Measurements from ENCODE around the gene COL5A1.
"Not testable (repeated sequence)": the region's sequence is repeated elsewhere in the genome, so short reads cannot be mapped to it uniquely, and the experiment has no call there.

Gene COL5A1

DNA sequence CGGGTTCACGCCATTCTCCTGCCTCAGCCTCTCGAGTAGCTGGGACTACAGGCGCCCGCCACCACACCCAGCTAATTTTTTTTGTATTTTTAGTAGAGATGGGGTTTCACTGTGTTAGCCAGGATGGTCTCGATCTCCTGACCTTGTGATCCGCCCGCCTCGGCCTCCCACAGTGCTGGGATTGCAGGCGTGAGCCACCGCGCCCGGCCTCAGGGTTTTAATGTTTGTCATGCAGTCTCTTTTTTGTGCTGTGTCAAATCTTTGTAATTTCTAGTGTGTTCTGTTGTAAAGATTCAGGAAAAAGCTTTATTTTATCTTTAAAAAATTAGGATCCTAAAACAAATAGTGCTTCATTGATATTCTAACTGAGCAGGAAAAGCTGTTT is 62.1 kb downstream of the COL5A1 start:
- H2BK12ac ChIP-seq (ENCODE audit: low read length in 2 of 2); H3K9me3 ChIP-seq (ENCODE audit: control insufficient read depth, low read length); H3K27ac ChIP-seq (ENCODE audit: low read length, poor library complexity, severe bottlenecking); H3K4ac ChIP-seq (ENCODE audit: low read depth in 1 of 2, low read length in 2 of 2); H3K4me2 ChIP-seq (ENCODE audit: low read length, poor library complexity, severe bottlenecking); H3K27me3 ChIP-seq (ENCODE audit: control insufficient read depth in 1 of 2, insufficient read depth in 1 of 2, low read length in 2 of 2); H4K91ac ChIP-seq (ENCODE audit: low read length); DNase-seq; H3K9ac ChIP-seq (ENCODE audit: low read length); H3K23ac ChIP-seq (ENCODE audit: low read length in 2 of 2); H2AK5ac ChIP-seq (ENCODE audit: low read length, severe bottlenecking); H4K8ac ChIP-seq (ENCODE audit: low read length); H2BK5ac ChIP-seq (ENCODE audit: low read depth, low read length, poor library complexity, severe bottlenecking); H3K18ac ChIP-seq (ENCODE audit: low read depth in 1 of 2, low read length in 2 of 2); H2BK120ac ChIP-seq (ENCODE audit: low read depth, low read length); H2AFZ ChIP-seq (ENCODE audit: low read depth, low read length); H3K4me3 ChIP-seq (ENCODE audit: insufficient read depth in 1 of 2, low read depth in 1 of 2, low read length in 2 of 2); H3K14ac ChIP-seq (ENCODE audit: low read length in 2 of 2); H2BK15ac ChIP-seq (ENCODE audit: low read depth, poor library complexity, severe bottlenecking): not testable (repeated sequence)
- Histone ChIP-seq H3K36me3 (ENCODE audit: control insufficient read depth in 1 of 2, insufficient read depth in 2 of 2, low read depth in 1 of 2, low read length in 2 of 2) (peaks cover 59 to 75% of the 10 kb centered on the region in 2 experiments), H3K4me1 (ENCODE audit: control insufficient read depth, insufficient read depth, low read depth, low read length) (peaks cover 37% of the 10 kb centered on the region), H3K79me1 (replicated peaks; ENCODE audit: low read length, poor library complexity, severe bottlenecking) (peaks cover 40% of the 10 kb centered on the region)
- 100% methylated on average over 8 of the region's 13 CpGs for WGBS

GRCh38 chr9:134704498-134704897 is 62.9 kb downstream of the COL5A1 start:
- Histone ChIP-seq H3K18ac (ENCODE audit: low read depth in 1 of 2, low read length in 2 of 2) (peak overlapping the region in 1 of 2 experiments; percentile 40), H3K27ac (ENCODE audit: low read length, poor library complexity, severe bottlenecking) (no peak overlapping the region), H3K4me2 (ENCODE audit: low read length, poor library complexity, severe bottlenecking) (no peak overlapping the region), H2BK5ac (ENCODE audit: low read depth, low read length, poor library complexity, severe bottlenecking) (no peak overlapping the region), H2AFZ (ENCODE audit: low read depth, low read length) (no peak overlapping the region), H4K8ac (ENCODE audit: low read length) (no peak overlapping the region), H4K91ac (ENCODE audit: low read length) (no peak overlapping the region), H3K4ac (ENCODE audit: low read depth in 1 of 2, low read length in 2 of 2) (no peak overlapping the region), H2BK15ac (ENCODE audit: low read depth, poor library complexity, severe bottlenecking) (no peak overlapping the region), H3K9me3 (ENCODE audit: control insufficient read depth, low read length) (no peaks in the 10 kb centered on the region), H2BK12ac (ENCODE audit: low read length in 2 of 2) (no peak overlapping the region), H3K4me3 (ENCODE audit: insufficient read depth in 1 of 2, low read depth in 1 of 2, low read length in 2 of 2) (no peak overlapping the region), H3K27me3 (ENCODE audit: control insufficient read depth in 1 of 2, insufficient read depth in 1 of 2, low read length in 2 of 2) (no peaks in the 10 kb centered on the region), H3K36me3 (ENCODE audit: control insufficient read depth in 1 of 2, insufficient read depth in 2 of 2, low read depth in 1 of 2, low read length in 2 of 2) (peaks cover 62 to 78% of the 10 kb centered on the region in 2 experiments), H3K14ac (ENCODE audit: low read length in 2 of 2) (no peak overlapping the region), H3K9ac (ENCODE audit: low read length) (no peak overlapping the region), H3K79me1 (replicated peaks; ENCODE audit: low read length, poor library complexity, severe bottlenecking) (peaks cover 44% of the 10 kb centered on the region), H2AK5ac (ENCODE audit: low read length, severe bottlenecking) (no peak overlapping the region), H2BK120ac (ENCODE audit: low read depth, low read length) (no peak overlapping the region), H3K4me1 (ENCODE audit: control insufficient read depth, insufficient read depth, low read depth, low read length) (peaks cover 36% of the 10 kb centered on the region), H3K23ac (ENCODE audit: low read length in 2 of 2) (no peak overlapping the region)
- no peak for DNase-seq
- whole genome bisulfite sequencing = 70% methylated on average over 10 of the region's 10 CpGs

- 98% methylated on average over 9 of the region's 9 CpGs for WGBS
- Histone ChIP-seq H4K8ac (ENCODE audit: low read length) (peak overlapping the region; percentile 9), H2AK5ac (ENCODE audit: low read length, severe bottlenecking) (no peak overlapping the region), H2BK5ac (ENCODE audit: low read depth, low read length, poor library complexity, severe bottlenecking) (no peak overlapping the region), H3K36me3 (ENCODE audit: control insufficient read depth in 1 of 2, insufficient read depth in 2 of 2, low read depth in 1 of 2, low read length in 2 of 2) (peaks cover 53 to 74% of the 10 kb centered on the region in 2 experiments), H3K9ac (ENCODE audit: low read length) (no peak overlapping the region), H3K27ac (ENCODE audit: low read length, poor library complexity, severe bottlenecking) (no peak overlapping the region), H3K27me3 (ENCODE audit: control insufficient read depth in 1 of 2, insufficient read depth in 1 of 2, low read length in 2 of 2) (no peaks in the 10 kb centered on the region), H4K91ac (ENCODE audit: low read length) (no peak overlapping the region), H2BK120ac (ENCODE audit: low read depth, low read length) (no peak overlapping the region), H3K14ac (ENCODE audit: low read length in 2 of 2) (no peak overlapping the region), H3K4me1 (ENCODE audit: control insufficient read depth, insufficient read depth, low read depth, low read length) (peaks cover 40% of the 10 kb centered on the region), H3K4me2 (ENCODE audit: low read length, poor library complexity, severe bottlenecking) (no peak overlapping the region), H2BK12ac (ENCODE audit: low read length in 2 of 2) (no peak overlapping the region), H3K9me3 (ENCODE audit: control insufficient read depth, low read length) (no peaks in the 10 kb centered on the region), H3K4ac (ENCODE audit: low read depth in 1 of 2, low read length in 2 of 2) (no peak overlapping the region), H3K18ac (ENCODE audit: low read depth in 1 of 2, low read length in 2 of 2) (peak overlapping the region in 1 of 2 experiments; percentile 2), H2BK15ac (ENCODE audit: low read depth, poor library complexity, severe bottlenecking) (no peak overlapping the region), H2AFZ (ENCODE audit: low read depth, low read length) (no peak overlapping the region), H3K79me1 (replicated peaks; ENCODE audit: low read length, poor library complexity, severe bottlenecking) (peaks cover 40% of the 10 kb centered on the region), H3K23ac (ENCODE audit: low read length in 2 of 2) (no peak overlapping the region), H3K4me3 (ENCODE audit: insufficient read depth in 1 of 2, low read depth in 1 of 2, low read length in 2 of 2) (no peak overlapping the region)
- DNase-seq = no peak
Measured at GRCh38 chr9:134705786-134706185, 64.2 kb downstream of the COL5A1 start.

DNA sequence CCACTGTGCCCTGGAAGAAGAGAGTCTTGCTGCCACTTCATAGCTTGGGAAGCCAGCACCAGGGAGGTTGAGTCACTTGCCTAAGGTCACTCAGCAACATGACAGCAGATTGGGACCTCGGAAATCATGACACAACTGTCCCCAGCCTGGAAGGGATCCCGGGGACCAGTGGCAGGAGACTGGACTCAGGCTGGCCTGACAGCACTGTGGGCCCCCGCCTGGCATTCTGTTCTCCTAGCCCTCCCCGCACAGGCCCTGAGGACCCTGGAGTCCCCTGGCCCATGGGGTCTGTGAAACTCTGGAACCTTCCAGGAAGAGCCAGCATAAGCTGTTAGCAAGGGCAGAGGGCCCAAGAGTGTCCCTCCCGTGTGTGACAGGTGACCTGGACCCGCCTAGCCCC is 64.9 kb downstream of the COL5A1 start:
- H4K91ac ChIP-seq (ENCODE audit: low read length) = peak overlapping the region; percentile 76
- H3K9ac ChIP-seq (ENCODE audit: low read length) = peak overlapping the region; percentile 79
- peak overlapping the region; percentile 24 for H2BK120ac ChIP-seq (ENCODE audit: low read depth, low read length)
- H3K4me1 ChIP-seq (ENCODE audit: control insufficient read depth, insufficient read depth, low read depth, low read length) = peaks cover 44% of the 10 kb centered on the region
- peak overlapping the region in 1 of 2 experiments; percentile 76 for H2BK12ac ChIP-seq (ENCODE audit: low read length in 2 of 2)
- H4K8ac ChIP-seq (ENCODE audit: low read length) = peak overlapping the region; percentile 77
- no peak overlapping the region for H3K27ac ChIP-seq (ENCODE audit: low read length, poor library complexity, severe bottlenecking)
- peaks cover 48 to 73% of the 10 kb centered on the region in 2 experiments for H3K36me3 ChIP-seq (ENCODE audit: control insufficient read depth in 1 of 2, insufficient read depth in 2 of 2, low read depth in 1 of 2, low read length in 2 of 2)
- peak overlapping the region in 1 of 2 experiments; percentile 49 for H3K14ac ChIP-seq (ENCODE audit: low read length in 2 of 2)
- no peak overlapping the region for H2AK5ac ChIP-seq (ENCODE audit: low read length, severe bottlenecking)
- H2AFZ ChIP-seq (ENCODE audit: low read depth, low read length) = no peak overlapping the region
- no peak overlapping the region for H3K4me2 ChIP-seq (ENCODE audit: low read length, poor library complexity, severe bottlenecking)
- H3K18ac ChIP-seq (ENCODE audit: low read depth in 1 of 2, low read length in 2 of 2) = peak overlapping the region; percentile 40 to 89
- H3K23ac ChIP-seq (ENCODE audit: low read length in 2 of 2) = no peak overlapping the region
- H3K9me3 ChIP-seq (ENCODE audit: control insufficient read depth, low read length) = no peaks in the 10 kb centered on the region
- no peak overlapping the region for H2BK15ac ChIP-seq (ENCODE audit: low read depth, poor library complexity, severe bottlenecking)
- no peak overlapping the region for H3K4me3 ChIP-seq (ENCODE audit: insufficient read depth in 1 of 2, low read depth in 1 of 2, low read length in 2 of 2)
- peak overlapping the region; percentile 57 to 80 for H3K4ac ChIP-seq (ENCODE audit: low read depth in 1 of 2, low read length in 2 of 2)
- peak; percentile 51 for DNase-seq
- no peak overlapping the region for H2BK5ac ChIP-seq (ENCODE audit: low read depth, low read length, poor library complexity, severe bottlenecking)
- 89% methylated on average over 6 of the region's 6 CpGs for WGBS
- no peaks in the 10 kb centered on the region for H3K27me3 ChIP-seq (ENCODE audit: control insufficient read depth in 1 of 2, insufficient read depth in 1 of 2, low read length in 2 of 2)
- peaks cover 36% of the 10 kb centered on the region for H3K79me1 ChIP-seq (replicated peaks; ENCODE audit: low read length, poor library complexity, severe bottlenecking)

All from mesenchymal stem cell (in vitro differentiated cells and primary cell).